ENCODE data around the gene DAPK2. TPM values are rescaled to one million over a fixed set of nuclear protein-coding genes. Genes with fewer than 3 reads are reported as not detected.
"Not testable (repeated sequence)": the region's sequence is repeated elsewhere in the genome, so short reads cannot be mapped to it uniquely, and the experiment has no call there.

Gene DAPK2
- total RNA-seq, 4 donors from 2014 or later, result 28.5 to 70.8 (median 52.7) TPM

- peak overlapping the region; percentile 87 to 93 (median 91) for H3K27ac ChIP-seq
- H3K27me3 ChIP-seq, result no peaks in the 10 kb centered on the region
- DNase-seq (peak in 1 of 2 donors; percentile 39), ATAC-seq (peak; percentile 25 to 36)
- intact Hi-C loops (cut with DNase I; ENCODE audit: low total_unique reads), result loop anchor here (2.0 to 5.0 kb wide), 4 partner anchors 19 to 80 kb away; partner anchors contain the start of gene DAPK2
- TF ChIP-seq CTCF (IDR thresholded peaks at IDR 0.05 in 4 of 5, conservative IDR thresholded peaks at IDR 0.05 in 1 of 5), result no peak
- TF ChIP-seq POLR2A (IDR thresholded peaks at IDR 0.05), result no peak
- H3K9me3 ChIP-seq, result no peaks in the 10 kb centered on the region
- no peak overlapping the region for H3K4me3 ChIP-seq
- peaks cover 0 to 14% of the 10 kb centered on the region in 2 donors for H3K36me3 ChIP-seq
- peaks cover 75 to 78% of the 10 kb centered on the region in 2 donors for H3K4me1 ChIP-seq
- in situ Hi-C loops (cut with MboI; ENCODE audit: low sequenced_read_pairs in 4 of 4), result no loop called here
These were observed 78.7 kb downstream of the DAPK2 start for GRCh38 chr15:63967616-63968015.

- in situ Hi-C loops (cut with MboI; ENCODE audit: low sequenced_read_pairs in 4 of 4); intact Hi-C loops (cut with DNase I; ENCODE audit: low total_unique reads); ATAC-seq; H3K4me3 ChIP-seq; H3K27me3 ChIP-seq; H3K9me3 ChIP-seq; DNase-seq: not testable (repeated sequence)
- H3K4me1 ChIP-seq, result peaks cover 43 to 50% of the 10 kb centered on the region in 2 donors
- H3K27ac ChIP-seq, result peak overlapping the region; percentile 77 to 92 (median 88)
- H3K36me3 ChIP-seq, result peaks cover 0 to 14% of the 10 kb centered on the region in 2 donors
These were observed 83.2 kb downstream of the DAPK2 start for GRCh38 chr15:63962947-63963721.

GRCh38 chr15:63953524-63953923 is 92.8 kb downstream of the DAPK2 start:
- no peak for TF ChIP-seq CTCF (IDR thresholded peaks at IDR 0.05 in 4 of 5, conservative IDR thresholded peaks at IDR 0.05 in 1 of 5)
- in situ Hi-C loops (cut with MboI; ENCODE audit: low sequenced_read_pairs in 4 of 4), result no loop called here
- DNase-seq (no peak), ATAC-seq (peak in 1 of 2 donors; percentile 12)
- H3K4me3 ChIP-seq, result no peak overlapping the region
- no peaks in the 10 kb centered on the region for H3K9me3 ChIP-seq
- peaks cover 10 to 15% of the 10 kb centered on the region in 2 donors for H3K4me1 ChIP-seq
- intact Hi-C loops (cut with DNase I; ENCODE audit: low total_unique reads), result no loop called here
- H3K27ac ChIP-seq, result peak overlapping the region; percentile 6 to 51 (median 46)
- no peaks in the 10 kb centered on the region for H3K36me3 ChIP-seq
- H3K27me3 ChIP-seq, result no peaks in the 10 kb centered on the region

GRCh38 chr15:63950911-63951481 is 95.3 kb downstream of the DAPK2 start:
- H3K27ac ChIP-seq, result peak overlapping the region; percentile 37 to 48 (median 42)
- ATAC-seq, result no peak
- no peaks in the 10 kb centered on the region for H3K27me3 ChIP-seq
- H3K4me3 ChIP-seq, result no peak overlapping the region
- H3K4me1 ChIP-seq, result peaks cover 10 to 15% of the 10 kb centered on the region in 2 donors
- H3K36me3 ChIP-seq, result no peaks in the 10 kb centered on the region
- DNase-seq, result no peak
- intact Hi-C loops (cut with DNase I; ENCODE audit: low total_unique reads) (no loop called here), in situ Hi-C loops (cut with MboI; ENCODE audit: low sequenced_read_pairs in 4 of 4) (no loop called here)
- no peaks in the 10 kb centered on the region for H3K9me3 ChIP-seq
- TF ChIP-seq POLR2A (IDR thresholded peaks at IDR 0.05) (no peak), CTCF (IDR thresholded peaks at IDR 0.05 in 4 of 5, conservative IDR thresholded peaks at IDR 0.05 in 1 of 5) (no peak)

- DNase-seq, result no peak
- no peaks in the 10 kb centered on the region for H3K9me3 ChIP-seq
- intact Hi-C loops (cut with DNase I; ENCODE audit: low total_unique reads) (no loop called here), in situ Hi-C loops (cut with MboI; ENCODE audit: low sequenced_read_pairs in 4 of 4) (loop anchor here in 1 of 4 donors (10.0 kb wide), 1 partner anchor 106 kb away; no protein-coding TSS in a partner anchor)
- H3K4me3 ChIP-seq, result no peak overlapping the region
- peaks cover 8 to 9% of the 10 kb centered on the region in 2 donors for H3K4me1 ChIP-seq
- no peak for ATAC-seq
- TF ChIP-seq CTCF (IDR thresholded peaks at IDR 0.05 in 4 of 5, conservative IDR thresholded peaks at IDR 0.05 in 1 of 5) (no peak), POLR2A (IDR thresholded peaks at IDR 0.05) (no peak)
- no peaks in the 10 kb centered on the region for H3K27me3 ChIP-seq
- no peaks in the 10 kb centered on the region for H3K36me3 ChIP-seq
- H3K27ac ChIP-seq, result peak overlapping the region in 3 of 4 donors; percentile 1 to 39 (median 22)
These were observed 97.3 kb downstream of the DAPK2 start for GRCh38 chr15:63948971-63949370.
